H1 (cell line): ENCODE measurements around the gene SMYD3.

Experiments
- BACH1 ChIP-seq: IDR thresholded peaks from 2 replicates; pipeline ENCODE4 v1.6.1; 2012; ENCODE audit warnings: low read length, improper control_type of control experiment
- CHD2 ChIP-seq: IDR thresholded peaks from 2 replicates; pipeline ENCODE4 v1.6.1; 2012; ENCODE audit warnings: low read length, improper control_type of control experiment
- CTCF ChIP-seq, 3 experiments: IDR thresholded peaks; 1 replicate in 2 of 3; 2 replicates in 1 of 3; pipeline versions ENCODE4 v1.5.1 to v1.6.1; 2011; ENCODE audit warnings: low read length in 3 of 3, mild to moderate bottlenecking in 3 of 3, inconsistent platforms in 2 of 3, low read depth in 1 of 3, moderate library complexity in 1 of 3; ENCODE audit not compliant: insufficient read depth in 1 of 3; ENCODE audit errors: control extremely low read depth in 1 of 3
- EGR1 ChIP-seq: IDR thresholded peaks from 2 replicates; pipeline ENCODE4 v1.6.1; 2011; ENCODE audit warnings: low read depth, low read length, borderline replicate concordance
- EZH2 ChIP-seq: fragments of 200-600 bp; sonication (generic); IDR thresholded peaks from 2 replicates; pipeline ENCODE4 v1.7.1; 2012; ENCODE audit warnings: low read depth, mild to moderate bottlenecking, moderate library complexity, low read length, inconsistent platforms; ENCODE audit not compliant: severe bottlenecking
- MAX ChIP-seq: IDR thresholded peaks from 2 replicates; pipeline ENCODE4 v1.6.1; 2012; ENCODE audit warnings: inconsistent platforms
- POLR2A ChIP-seq, 2 experiments: IDR thresholded peaks; 1 replicate in 1 of 2; 2 replicates in 1 of 2; pipeline ENCODE4 v1.6.1; 2011; ENCODE audit warnings: low read depth in 2 of 2, low read length in 2 of 2, mild to moderate bottlenecking in 2 of 2; ENCODE audit errors: control extremely low read depth in 1 of 2
- POLR2AphosphoS5 ChIP-seq: IDR thresholded peaks from 2 replicates; pipeline ENCODE4 v1.6.1; 2011; ENCODE audit warnings: low read depth, low read length
- RFX5 ChIP-seq: IDR thresholded peaks from 2 replicates; pipeline ENCODE4 v1.6.1; 2011; ENCODE audit warnings: low read depth, low read length, improper control_type of control experiment, borderline replicate concordance
- SP2 ChIP-seq: IDR thresholded peaks from 2 replicates; pipeline ENCODE4 v1.6.1; 2012; ENCODE audit warnings: mild to moderate bottlenecking, low read length, inconsistent platforms
- TAF1 ChIP-seq: IDR thresholded peaks from 2 replicates; pipeline ENCODE4 v1.6.1; 2011; ENCODE audit warnings: mild to moderate bottlenecking, low read depth, low read length
- YY1 ChIP-seq: IDR thresholded peaks from 2 replicates; pipeline ENCODE4 v1.6.1; 2011; ENCODE audit warnings: low read depth, mild to moderate bottlenecking, low read length

GRCh38 chr1:246052603-246053002, 454.5 kb downstream of the SMYD3 start:
- TF ChIP-seq SP2 (no peak), BACH1 (no peak), CHD2 (no peak), POLR2A (IDR thresholded peaks at IDR 0.05; ENCODE audit: control extremely low read depth in 1 of 2, low read depth in 2 of 2, low read length in 2 of 2) (no peak), CTCF (IDR thresholded peaks at IDR 0.05; ENCODE audit: control extremely low read depth in 1 of 3, insufficient read depth in 1 of 3, low read depth in 1 of 3, low read length in 3 of 3) (no peak), EZH2 (no peak), MAX (no peak), RFX5 (no peak), TAF1 (no peak), EGR1 (no peak), YY1 (no peak), POLR2AphosphoS5 (no peak)
